Measurements from ENCODE around the gene SMCR8. TPM values are rescaled to one million over a fixed set of nuclear protein-coding genes. Genes with fewer than 3 reads are reported as not detected.

Gene SMCR8
- total and polyA plus RNA-seq, 2 of the 8 experiments (the other 6 are each of a cell fraction or from before 2014, with no cell fraction given): 6.9 to 18.5 TPM

GRCh38 chr17:18327556-18327955, 12.5 kb downstream of the SMCR8 start (continued):
- no peak for TF ChIP-seq CHD7 (IDR thresholded peaks at IDR 0.05; ENCODE audit: insufficient replicate concordance, low read length)
- 0 out of 2 replicates have a peak, but pooled peaks have one; percentile 6 for TF ChIP-seq POLR2AphosphoS5 (IDR thresholded peaks at IDR 0.05; ENCODE audit: low read depth, low read length)
